HG03060 (cell line): ENCODE results near the gene ADAM10.

Experiments used
- ATAC-seq: cut with Tn5 transposase; IDR thresholded peaks from one replicate; pipeline ENCODE4 v1.9.1; 2021; ENCODE audit warnings: low read depth, moderate number of reproducible peaks; ENCODE audit not compliant: unreplicated experiment

ADAM10 gene

GRCh38 chr15:58724466-58724865 lies 25.0 kb downstream of the ADAM10 start:
- ATAC-seq, result peak; percentile 55

- no peak for ATAC-seq
These were observed 32.1 kb downstream of the ADAM10 start for GRCh38 chr15:58717357-58717756.

GRCh38 chr15:58716027-58716426 lies 33.5 kb downstream of the ADAM10 start:
- ATAC-seq, result no peak

- no peak for ATAC-seq
These were observed 34.1 kb downstream of the ADAM10 start for GRCh38 chr15:58715266-58715917.

- ATAC-seq, result no peak
These were observed 38.8 kb downstream of the ADAM10 start for GRCh38 chr15:58710701-58711100.

GRCh38 chr15:58707397-58707796 lies 42.1 kb downstream of the ADAM10 start:
- ATAC-seq, result no peak

- ATAC-seq, result no peak
These were observed 44.4 kb downstream of the ADAM10 start for GRCh38 chr15:58705105-58705504.

GRCh38 chr15:58704155-58704865 lies 45.2 kb downstream of the ADAM10 start:
- ATAC-seq, result no peak

GRCh38 chr15:58703610-58704009 lies 45.9 kb downstream of the ADAM10 start:
- ATAC-seq, result no peak

- ATAC-seq, result no peak
These were observed 47.3 kb downstream of the ADAM10 start for GRCh38 chr15:58702233-58702632.

GRCh38 chr15:58701376-58701775 lies 48.1 kb downstream of the ADAM10 start:
- ATAC-seq, result no peak

GRCh38 chr15:58699769-58700168 lies 49.7 kb downstream of the ADAM10 start:
- ATAC-seq, result no peak

- no peak for ATAC-seq
These were observed 50.4 kb downstream of the ADAM10 start for GRCh38 chr15:58698887-58699641.

GRCh38 chr15:58697220-58697619 lies 52.3 kb downstream of the ADAM10 start:
- ATAC-seq, result no peak

GRCh38 chr15:58696738-58697137 lies 52.8 kb downstream of the ADAM10 start:
- no peak for ATAC-seq

GRCh38 chr15:58694641-58695398 lies 54.7 kb downstream of the ADAM10 start:
- no peak for ATAC-seq

GRCh38 chr15:58690703-58691102 lies 58.8 kb downstream of the ADAM10 start:
- ATAC-seq, result no peak

- no peak for ATAC-seq
These were observed 59.9 kb downstream of the ADAM10 start for GRCh38 chr15:58689646-58690045.

- no peak for ATAC-seq
These were observed 63.2 kb downstream of the ADAM10 start for GRCh38 chr15:58686286-58686685.

GRCh38 chr15:58684751-58685150 lies 64.8 kb downstream of the ADAM10 start:
- no peak for ATAC-seq
